ENCODE measurements around the gene HPN. TPM values are rescaled to one million over a fixed set of nuclear protein-coding genes. Genes with fewer than 3 reads are reported as not detected.

HPN gene
- total and polyA plus RNA-seq, 10 of the 15 experiments (the other 5 are each of a cell fraction or from before 2014, with no cell fraction given): 0.21 to 0.35 TPM; not detected in 8

DNA sequence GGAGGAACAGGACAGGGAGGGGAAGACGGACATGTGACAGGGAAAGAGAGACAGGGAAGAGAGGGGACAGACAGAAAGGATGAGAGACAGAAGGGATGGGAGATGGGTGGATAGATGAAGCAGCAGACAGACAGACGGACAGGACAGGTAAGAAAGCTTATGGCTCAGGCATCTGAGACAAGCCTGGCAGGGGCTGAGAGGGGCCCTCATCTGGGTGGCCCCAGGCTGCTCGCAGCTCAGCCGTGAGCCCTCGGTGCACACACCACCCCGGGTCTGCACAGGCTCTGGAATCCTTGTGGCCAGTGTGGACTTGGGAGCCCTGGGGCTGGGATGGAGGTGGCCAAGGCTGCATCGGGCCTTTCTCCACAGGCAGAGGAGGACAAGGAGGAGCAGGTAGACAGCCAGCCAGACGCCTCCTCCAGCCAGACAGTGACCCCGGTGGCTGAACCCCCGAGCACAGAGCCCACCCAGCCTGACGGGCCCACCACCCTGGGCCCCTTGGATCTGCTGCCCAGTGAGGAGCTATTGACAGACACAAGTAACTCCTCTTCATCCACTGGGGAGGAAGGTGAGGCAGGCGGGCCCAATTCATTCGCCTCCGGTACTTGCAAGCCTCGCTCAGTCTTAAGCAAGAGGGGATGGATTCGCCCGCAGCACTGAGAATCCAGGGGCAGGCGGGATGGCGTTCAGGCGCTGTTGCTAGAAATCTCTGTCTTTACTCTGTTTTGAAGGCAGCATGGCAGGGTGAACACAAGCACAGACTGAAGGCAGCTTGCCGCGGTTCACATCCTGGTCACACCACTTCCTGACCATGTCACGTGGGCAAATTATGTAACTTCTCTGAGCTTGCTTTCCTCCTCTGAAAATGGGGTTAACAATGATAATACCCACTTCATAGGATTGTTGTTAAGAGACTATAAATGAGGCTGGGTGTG lies 27.4 kb upstream of the HPN start:
- Histone ChIP-seq H3K9me3 (replicated peaks; ENCODE audit: control insufficient read depth, insufficient read depth, low read length) (no peaks in the 10 kb centered on the region), H3K4me2 (ENCODE audit: control insufficient read depth, insufficient read depth) (no peak overlapping the region), H3K27ac (ENCODE audit: control insufficient read depth, insufficient read depth) (no peak overlapping the region), H3K9ac (ENCODE audit: control insufficient read depth, insufficient read depth, low read length) (no peak overlapping the region), H3K36me3 (ENCODE audit: control insufficient read depth in 2 of 2, insufficient read depth in 2 of 2, low read length in 1 of 2) (peaks cover 15 to 35% of the 10 kb centered on the region in 2 experiments), H3K79me2 (ENCODE audit: control insufficient read depth, insufficient read depth, low read length) (no peaks in the 10 kb centered on the region), H2AFZ (ENCODE audit: control insufficient read depth, low read depth, low read length) (no peak overlapping the region), H4K20me1 (ENCODE audit: control insufficient read depth, insufficient read depth) (no peaks in the 10 kb centered on the region), H3K27me3 (replicated peaks in 1 of 2; ENCODE audit: control insufficient read depth in 2 of 2, insufficient read depth in 2 of 2, low read length in 1 of 2) (no peaks in the 10 kb centered on the region), H3K4me3 (no peak overlapping the region), H3K4me1 (ENCODE audit: control insufficient read depth, insufficient read depth, low read length) (peaks cover 11% of the 10 kb centered on the region)
- BruUV-seq (replicated peaks): TSS peak; percentile 55
- intact Hi-C loops (cut with micrococcal nuclease; ENCODE audit: unreplicated experiment): loop anchor here (1.0 kb wide), 1 partner anchor 41 kb away; no protein-coding TSS in a partner anchor
- ChIA-PET CTCF (interaction anchor here (1.0 to 4.9 kb wide), 8 partner anchors 11 to 53 kb away, joined by 3 to 62 read pairs (median 5); no protein-coding TSS in a partner anchor), SMC1A (ENCODE audit: uncharacterized antibody, unreplicated experiment) (interaction anchor here (0.9 kb wide), 1 partner anchor 41 kb away, joined by 4 read pairs; no protein-coding TSS in a partner anchor), POLR2A (no interaction called here), RAD21 (ENCODE audit: unreplicated experiment) (interaction anchor here (0.6 to 3.0 kb wide), 5 partner anchors 24 to 53 kb away, joined by 3 to 13 read pairs (median 5); no protein-coding TSS in a partner anchor)
- FAIRE-seq: peak; percentile 86
- peak; percentile 35; the same call in 2 of the 3 replicates for ATAC-seq
- WGBS (ENCODE audit: insufficient coverage, insufficient replicate concordance, low lambda C conversion rate, missing lambda C conversion rate): 79% methylated on average over 23 of the region's 23 CpGs
- in situ Hi-C loops (cut with MboI): loop anchor here (5.0 kb wide), 1 partner anchor 37 kb away; no protein-coding TSS in a partner anchor
- no peak for DNase-seq (ENCODE audit: low read depth, low spot score)
- TF ChIP-seq RBBP5 (conservative IDR thresholded peaks at IDR 0.05) (no peak), FOS (IDR thresholded peaks at IDR 0.05; ENCODE audit: borderline replicate concordance, extremely low read depth, insufficient read length) (no peak), RAD51 (IDR thresholded peaks at IDR 0.05) (peak; percentile 62; the same call in 1 of the 2 replicates), BHLHE40 (IDR thresholded peaks at IDR 0.05; ENCODE audit: borderline replicate concordance in 1 of 2, low read depth in 2 of 2, low read length in 1 of 2) (0 out of 4 replicates have a peak, but pooled peaks of 1 of the 2 experiments have one; percentile 13), PAX8 (IDR thresholded peaks at IDR 0.05) (no peak)
- TF ChIP-seq, protein P1, sequence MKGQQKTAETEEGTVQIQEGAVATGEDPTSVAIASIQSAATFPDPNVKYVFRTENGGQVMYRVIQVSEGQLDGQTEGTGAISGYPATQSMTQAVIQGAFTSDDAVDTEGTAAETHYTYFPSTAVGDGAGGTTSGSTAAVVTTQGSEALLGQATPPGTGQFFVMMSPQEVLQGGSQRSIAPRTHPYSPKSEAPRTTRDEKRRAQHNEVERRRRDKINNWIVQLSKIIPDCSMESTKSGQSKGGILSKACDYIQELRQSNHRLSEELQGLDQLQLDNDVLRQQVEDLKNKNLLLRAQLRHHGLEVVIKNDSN (IDR thresholded peaks at IDR 0.05; ENCODE audit: borderline replicate concordance, extremely low read length, insufficient read depth, low read depth, low read length): peak; percentile 74
- TF ChIP-seq, protein P2, sequence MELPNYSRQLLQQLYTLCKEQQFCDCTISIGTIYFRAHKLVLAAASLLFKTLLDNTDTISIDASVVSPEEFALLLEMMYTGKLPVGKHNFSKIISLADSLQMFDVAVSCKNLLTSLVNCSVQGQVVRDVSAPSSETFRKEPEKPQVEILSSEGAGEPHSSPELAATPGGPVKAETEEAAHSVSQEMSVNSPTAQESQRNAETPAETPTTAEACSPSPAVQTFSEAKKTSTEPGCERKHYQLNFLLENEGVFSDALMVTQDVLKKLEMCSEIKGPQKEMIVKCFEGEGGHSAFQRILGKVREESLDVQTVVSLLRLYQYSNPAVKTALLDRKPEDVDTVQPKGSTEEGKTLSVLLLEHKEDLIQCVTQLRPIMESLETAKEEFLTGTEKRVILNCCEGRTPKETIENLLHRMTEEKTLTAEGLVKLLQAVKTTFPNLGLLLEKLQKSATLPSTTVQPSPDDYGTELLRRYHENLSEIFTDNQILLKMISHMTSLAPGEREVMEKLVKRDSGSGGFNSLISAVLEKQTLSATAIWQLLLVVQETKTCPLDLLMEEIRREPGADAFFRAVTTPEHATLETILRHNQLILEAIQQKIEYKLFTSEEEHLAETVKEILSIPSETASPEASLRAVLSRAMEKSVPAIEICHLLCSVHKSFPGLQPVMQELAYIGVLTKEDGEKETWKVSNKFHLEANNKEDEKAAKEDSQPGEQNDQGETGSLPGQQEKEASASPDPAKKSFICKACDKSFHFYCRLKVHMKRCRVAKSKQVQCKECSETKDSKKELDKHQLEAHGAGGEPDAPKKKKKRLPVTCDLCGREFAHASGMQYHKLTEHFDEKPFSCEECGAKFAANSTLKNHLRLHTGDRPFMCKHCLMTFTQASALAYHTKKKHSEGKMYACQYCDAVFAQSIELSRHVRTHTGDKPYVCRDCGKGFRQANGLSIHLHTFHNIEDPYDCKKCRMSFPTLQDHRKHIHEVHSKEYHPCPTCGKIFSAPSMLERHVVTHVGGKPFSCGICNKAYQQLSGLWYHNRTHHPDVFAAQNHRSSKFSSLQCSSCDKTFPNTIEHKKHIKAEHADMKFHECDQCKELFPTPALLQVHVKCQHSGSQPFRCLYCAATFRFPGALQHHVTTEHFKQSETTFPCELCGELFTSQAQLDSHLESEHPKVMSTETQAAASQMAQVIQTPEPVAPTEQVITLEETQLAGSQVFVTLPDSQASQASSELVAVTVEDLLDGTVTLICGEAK (IDR thresholded peaks at IDR 0.05; ENCODE audit: borderline replicate concordance): no peak
- TF ChIP-seq, protein P3, sequence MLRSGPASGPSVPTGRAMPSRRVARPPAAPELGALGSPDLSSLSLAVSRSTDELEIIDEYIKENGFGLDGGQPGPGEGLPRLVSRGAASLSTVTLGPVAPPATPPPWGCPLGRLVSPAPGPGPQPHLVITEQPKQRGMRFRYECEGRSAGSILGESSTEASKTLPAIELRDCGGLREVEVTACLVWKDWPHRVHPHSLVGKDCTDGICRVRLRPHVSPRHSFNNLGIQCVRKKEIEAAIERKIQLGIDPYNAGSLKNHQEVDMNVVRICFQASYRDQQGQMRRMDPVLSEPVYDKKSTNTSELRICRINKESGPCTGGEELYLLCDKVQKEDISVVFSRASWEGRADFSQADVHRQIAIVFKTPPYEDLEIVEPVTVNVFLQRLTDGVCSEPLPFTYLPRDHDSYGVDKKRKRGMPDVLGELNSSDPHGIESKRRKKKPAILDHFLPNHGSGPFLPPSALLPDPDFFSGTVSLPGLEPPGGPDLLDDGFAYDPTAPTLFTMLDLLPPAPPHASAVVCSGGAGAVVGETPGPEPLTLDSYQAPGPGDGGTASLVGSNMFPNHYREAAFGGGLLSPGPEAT (IDR thresholded peaks at IDR 0.05; ENCODE audit: low read depth): no peak
- TF ChIP-seq, protein P4, sequence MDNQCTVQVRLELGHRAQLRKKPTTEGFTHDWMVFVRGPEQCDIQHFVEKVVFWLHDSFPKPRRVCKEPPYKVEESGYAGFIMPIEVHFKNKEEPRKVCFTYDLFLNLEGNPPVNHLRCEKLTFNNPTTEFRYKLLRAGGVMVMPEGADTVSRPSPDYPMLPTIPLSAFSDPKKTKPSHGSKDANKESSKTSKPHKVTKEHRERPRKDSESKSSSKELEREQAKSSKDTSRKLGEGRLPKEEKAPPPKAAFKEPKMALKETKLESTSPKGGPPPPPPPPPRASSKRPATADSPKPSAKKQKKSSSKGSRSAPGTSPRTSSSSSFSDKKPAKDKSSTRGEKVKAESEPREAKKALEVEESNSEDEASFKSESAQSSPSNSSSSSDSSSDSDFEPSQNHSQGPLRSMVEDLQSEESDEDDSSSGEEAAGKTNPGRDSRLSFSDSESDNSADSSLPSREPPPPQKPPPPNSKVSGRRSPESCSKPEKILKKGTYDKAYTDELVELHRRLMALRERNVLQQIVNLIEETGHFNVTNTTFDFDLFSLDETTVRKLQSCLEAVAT (IDR thresholded peaks at IDR 0.05): no peak
